K562 treated with DMSO at 1 percent for 48 hours (cell line): ENCODE data around the gene ZFP2. TPM values are rescaled to one million over a fixed set of nuclear protein-coding genes. Genes with fewer than 3 reads are reported as not detected.

Experiments used
- total RNA-seq: library from RNA; unstranded; fragments of 300-600 nt; gene quantifications from 2 replicates; pipeline ENCODE4 v1.2.3, GENCODE V29; 2022; ENCODE audit warnings: low replicate concordance; ENCODE audit errors: extremely low read depth

ZFP2 gene
- total RNA-seq: not detected in 2 replicates

DNA sequence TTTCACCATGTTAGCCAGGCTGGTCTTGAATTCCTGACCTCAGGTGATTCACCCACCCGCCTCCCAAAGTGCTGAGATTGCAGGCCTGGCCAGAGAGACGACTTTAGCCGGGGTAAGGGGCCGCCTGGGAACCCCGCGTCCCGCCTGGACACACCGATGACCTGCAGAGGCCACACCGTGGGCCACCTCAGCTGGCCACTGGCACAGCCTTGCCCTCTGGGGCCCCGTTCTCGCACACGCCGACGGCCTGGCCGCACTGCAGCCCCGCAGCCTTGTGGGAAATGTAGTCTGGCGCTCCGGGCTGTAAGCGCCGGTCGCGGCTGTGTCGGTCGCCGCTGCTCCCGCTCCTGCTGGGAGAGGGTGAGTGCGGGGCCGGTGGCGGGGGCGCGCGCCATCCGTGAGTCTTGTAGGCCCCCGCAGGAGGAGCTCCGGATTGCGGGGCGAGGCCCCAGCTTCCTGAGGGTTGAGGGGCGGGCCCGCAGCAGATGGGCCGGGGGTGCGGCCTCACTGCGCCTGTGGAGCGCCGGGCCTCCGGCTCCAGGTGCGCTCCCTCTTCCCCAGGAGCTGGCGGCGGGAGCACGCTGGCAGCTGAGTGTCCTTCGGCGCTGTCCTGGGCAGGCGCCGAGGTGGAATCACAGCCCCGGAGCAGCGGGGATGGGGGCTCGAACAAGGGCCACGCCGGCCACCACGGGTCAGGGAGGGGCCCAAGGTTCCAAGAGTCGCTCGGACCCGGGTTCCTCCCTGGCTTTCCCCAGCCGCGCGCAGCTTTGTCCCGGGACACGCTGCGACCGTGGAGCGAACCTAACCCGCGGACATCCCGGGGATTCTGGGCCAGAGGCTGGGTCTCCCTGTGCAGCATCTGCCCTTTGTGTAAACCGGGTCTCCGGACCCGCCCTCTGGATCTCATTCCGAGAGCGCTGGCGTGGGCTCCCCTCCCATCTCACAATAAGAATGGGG, at the start of gene ZFP2:
Gene ZFP2, plus strand, starts transcription at position 299 of the 957 bp plus-strand sequence. CDS start 35,401 bp downstream, outside the sequence.

DNA sequence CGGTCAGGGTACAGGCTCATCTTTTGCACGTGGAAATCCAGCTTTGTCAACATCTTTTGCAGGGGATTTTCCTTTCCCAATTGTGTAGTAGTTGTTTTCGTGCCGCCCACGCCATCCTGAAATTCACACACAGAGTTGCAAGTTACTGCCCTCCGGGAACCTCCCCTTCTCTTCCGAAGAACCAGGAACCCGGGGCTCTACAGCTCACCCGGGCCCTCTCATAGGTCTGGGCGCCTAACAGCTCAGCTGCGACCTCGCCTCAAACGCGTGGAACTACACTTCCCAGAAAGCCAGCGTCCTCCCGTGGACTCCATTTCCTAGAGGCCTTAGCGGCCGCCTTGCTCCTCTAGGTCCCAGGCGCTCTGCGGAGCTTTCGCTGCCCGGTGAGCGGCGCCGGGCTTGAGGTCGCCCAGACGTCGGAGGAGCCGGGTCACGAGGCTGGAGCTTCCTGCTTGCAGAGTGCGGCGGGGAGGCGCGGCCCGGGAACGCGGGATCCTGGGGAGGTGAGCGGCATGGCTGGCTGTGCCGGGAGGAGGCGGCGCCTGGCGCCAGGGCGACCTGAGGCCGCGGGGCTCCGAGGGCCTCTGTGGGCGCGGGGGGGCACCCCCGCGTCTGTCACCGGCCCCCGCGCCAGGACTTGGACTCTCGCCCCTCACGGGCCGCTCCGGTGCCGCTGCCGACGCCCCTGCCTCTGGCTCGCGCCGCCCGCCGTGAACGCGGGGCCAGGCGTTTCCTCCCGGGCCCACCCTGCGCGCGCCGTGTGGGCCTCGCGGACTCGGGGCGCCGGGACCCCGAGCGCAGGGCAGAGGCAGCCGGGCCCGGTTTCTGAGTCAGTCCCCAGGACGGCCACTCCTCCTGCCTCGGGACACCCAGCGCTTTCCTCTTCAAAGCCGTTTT, 35.8 kb upstream of the ZFP2 start, which contains the start of gene ZNF354B:
Gene ZNF354B, plus strand, starts transcription at position 329 of the 897 bp plus-strand sequence. CDS start 1,095 bp downstream, outside the sequence.

DNA sequence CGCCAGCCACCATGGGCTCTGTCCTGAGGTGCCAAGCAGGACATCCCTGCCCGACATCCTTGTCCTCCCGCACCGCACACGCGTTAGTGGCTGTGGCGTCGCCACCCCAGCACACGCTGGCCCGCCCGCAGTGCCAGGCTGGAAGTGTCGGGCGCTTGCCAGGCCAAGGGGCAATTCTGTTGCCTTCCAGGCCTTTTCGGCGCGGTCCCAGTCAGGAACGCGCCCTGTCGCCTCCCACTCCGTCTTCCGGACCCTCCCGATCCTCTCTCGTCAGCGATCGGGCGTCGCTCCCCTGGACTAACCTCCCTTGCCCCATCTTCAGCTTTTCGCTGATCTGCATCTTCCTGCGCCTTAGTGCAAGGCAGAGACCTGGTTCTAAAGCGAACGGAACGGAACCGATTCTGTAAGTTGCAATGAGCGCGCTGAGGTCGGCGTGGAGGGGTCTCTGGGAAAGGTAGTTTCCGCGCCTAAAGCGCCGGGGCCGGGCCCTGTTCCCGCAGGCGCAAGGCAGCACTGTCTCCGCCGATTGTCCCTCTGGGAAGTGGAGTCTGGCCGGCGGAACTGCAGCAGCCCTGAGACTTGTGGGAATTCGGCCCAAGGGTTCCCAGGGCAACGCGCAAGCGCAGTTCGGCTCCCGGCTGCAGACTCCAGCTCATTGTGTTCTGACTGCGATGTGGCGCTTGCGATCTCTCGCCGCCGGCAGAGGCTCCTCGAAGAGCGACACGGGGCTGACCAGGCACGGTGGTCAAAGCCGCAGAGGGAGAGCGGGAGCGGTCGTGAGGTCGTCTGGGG, 45.1 kb downstream of the ZFP2 start, which contains the start of gene ZNF454:
Gene ZNF454, plus strand, starts transcription at position 630 of the 792 bp plus-strand sequence. CDS start 1,594 bp downstream, outside the sequence.

Other genes starting within 250 kb of the ZFP2 start
- not detected in 2 replicates for gene ZNF354A, start 165.3 kb upstream of the ZFP2 start, total RNA-seq
- not detected in 2 replicates for gene ZNF354B, start 36.0 kb upstream of the ZFP2 start, total RNA-seq
- not detected in 2 replicates for gene ZNF454, start 45.3 kb downstream of the ZFP2 start, total RNA-seq
- gene GRM6, start 99.4 kb downstream of the ZFP2 start, total RNA-seq: not detected in 2 replicates
- not detected in 2 replicates for gene ZNF879, start 127.9 kb downstream of the ZFP2 start, total RNA-seq
- not detected in 2 replicates for gene ZNF354C, start 164.5 kb downstream of the ZFP2 start, total RNA-seq